AG10803 (cell line): Measurements from ENCODE around the gene SERPINA4.

Experiments
- DNase-seq: peaks from one replicate; pipeline ENCODE4 v3.0.0; 2010; ENCODE audit warnings: low read depth
- H3K4me3 ChIP-seq: 2 replicates; pipeline ENCODE4 v1.5.1; 2011; ENCODE audit warnings: mild to moderate bottlenecking, low read length, control low read depth
- TF ChIP-seq, protein P1 (sequence below): conservative IDR thresholded peaks from 2 replicates; pipeline ENCODE4 v1.5.1; 2011; ENCODE audit warnings: mild to moderate bottlenecking, low read length, control low read depth, inconsistent platforms

SERPINA4 gene

DNA sequence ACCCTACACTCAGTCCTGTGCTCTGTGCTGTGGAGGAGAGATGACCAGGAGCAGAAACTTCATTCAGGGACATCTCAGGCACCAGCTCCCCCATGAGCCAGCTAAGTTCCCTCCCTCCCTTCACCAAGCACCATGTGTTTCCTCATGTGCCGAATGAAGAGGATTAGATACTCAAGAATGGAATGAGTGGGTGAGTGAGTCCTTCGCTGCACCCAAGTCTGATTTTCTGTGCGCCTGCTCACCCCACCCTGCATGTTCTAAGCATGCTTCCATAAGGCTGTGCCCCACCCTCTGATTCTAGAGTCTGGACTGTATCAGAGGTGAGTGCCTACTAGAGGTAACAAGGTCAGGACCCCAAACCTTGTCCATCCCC, 32.1 kb downstream of the SERPINA4 start:
- TF ChIP-seq, protein P1, sequence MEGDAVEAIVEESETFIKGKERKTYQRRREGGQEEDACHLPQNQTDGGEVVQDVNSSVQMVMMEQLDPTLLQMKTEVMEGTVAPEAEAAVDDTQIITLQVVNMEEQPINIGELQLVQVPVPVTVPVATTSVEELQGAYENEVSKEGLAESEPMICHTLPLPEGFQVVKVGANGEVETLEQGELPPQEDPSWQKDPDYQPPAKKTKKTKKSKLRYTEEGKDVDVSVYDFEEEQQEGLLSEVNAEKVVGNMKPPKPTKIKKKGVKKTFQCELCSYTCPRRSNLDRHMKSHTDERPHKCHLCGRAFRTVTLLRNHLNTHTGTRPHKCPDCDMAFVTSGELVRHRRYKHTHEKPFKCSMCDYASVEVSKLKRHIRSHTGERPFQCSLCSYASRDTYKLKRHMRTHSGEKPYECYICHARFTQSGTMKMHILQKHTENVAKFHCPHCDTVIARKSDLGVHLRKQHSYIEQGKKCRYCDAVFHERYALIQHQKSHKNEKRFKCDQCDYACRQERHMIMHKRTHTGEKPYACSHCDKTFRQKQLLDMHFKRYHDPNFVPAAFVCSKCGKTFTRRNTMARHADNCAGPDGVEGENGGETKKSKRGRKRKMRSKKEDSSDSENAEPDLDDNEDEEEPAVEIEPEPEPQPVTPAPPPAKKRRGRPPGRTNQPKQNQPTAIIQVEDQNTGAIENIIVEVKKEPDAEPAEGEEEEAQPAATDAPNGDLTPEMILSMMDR, result no peak
- no peak overlapping the region for H3K4me3 ChIP-seq
- DNase-seq, result no peak

DNA sequence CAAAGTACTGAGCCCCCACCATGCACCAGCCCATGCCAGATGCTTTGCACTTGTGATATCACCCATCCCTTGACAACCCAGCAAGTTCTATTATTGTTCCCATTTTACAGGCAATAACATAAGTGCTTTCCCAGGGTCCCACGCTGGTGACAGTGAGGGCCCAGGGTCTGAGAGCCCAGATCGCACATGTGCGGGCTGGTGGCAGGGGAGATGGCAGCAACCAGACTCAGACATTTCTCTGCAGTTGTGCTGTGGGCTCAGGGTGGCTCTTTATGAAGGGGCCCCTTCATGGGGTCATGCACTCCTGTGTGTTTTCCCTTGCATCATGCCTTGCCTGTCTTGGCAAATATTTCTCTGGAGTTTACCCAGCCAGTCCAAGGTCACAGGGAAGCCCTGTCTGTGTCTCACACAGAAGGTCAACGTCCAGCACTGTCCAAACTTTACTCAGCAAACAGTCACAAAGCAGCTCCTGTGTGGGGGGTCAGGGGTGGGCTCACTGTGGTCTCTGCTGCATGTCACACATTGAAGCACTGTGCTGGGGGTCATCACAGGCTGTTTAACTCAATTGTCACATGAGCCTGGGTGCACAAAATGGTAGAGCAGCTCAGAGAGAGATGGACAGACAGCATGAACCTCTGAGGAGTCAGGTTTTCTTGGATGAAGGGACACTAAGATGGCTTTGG, 32.6 kb downstream of the SERPINA4 start:
- H3K4me3 ChIP-seq, result no peak overlapping the region
- TF ChIP-seq, protein P1, result no peak
- DNase-seq, result no peak

DNA sequence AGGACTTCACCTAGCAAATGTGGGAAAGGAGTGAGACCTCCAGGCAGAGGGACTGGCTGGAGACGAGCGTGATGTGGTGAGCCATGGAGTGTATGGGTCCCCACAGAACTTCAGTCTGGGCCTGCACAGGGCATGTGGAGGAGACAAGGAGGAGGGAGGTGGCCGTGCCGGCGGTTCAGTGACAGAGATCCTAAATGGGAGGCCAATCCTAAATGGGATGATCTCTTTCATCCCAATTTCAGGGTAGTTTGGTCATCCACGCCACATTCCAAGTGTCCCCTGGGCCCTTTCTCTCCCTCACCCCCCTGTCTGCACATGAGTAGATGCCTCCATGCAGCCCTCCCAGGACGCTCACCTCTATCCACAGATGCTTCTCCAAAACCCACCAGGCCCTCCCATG, 33.2 kb downstream of the SERPINA4 start:
- TF ChIP-seq, protein P1, result no peak
- DNase-seq, result no peak
- H3K4me3 ChIP-seq, result no peak overlapping the region

DNA sequence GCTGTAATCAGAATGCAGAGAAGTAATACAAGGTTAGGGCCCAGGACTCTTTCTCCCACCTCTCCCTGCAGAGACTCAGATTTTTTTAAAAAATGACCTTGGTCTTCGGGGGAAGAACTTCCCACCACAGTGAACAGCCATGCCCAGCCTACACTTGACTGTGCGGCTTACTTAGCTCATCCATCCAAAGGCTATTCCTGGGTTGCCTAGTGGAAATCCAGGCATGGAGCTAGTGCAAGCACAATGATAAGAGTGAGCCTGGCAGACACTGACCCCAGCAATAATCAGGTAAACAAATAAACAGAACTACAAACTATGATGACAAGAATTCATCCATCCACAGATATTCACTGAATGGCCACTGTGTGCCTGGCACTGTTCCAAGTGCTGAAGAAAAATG, 34.7 kb downstream of the SERPINA4 start:
- DNase-seq, result no peak
- TF ChIP-seq, protein P1, result no peak
- no peak overlapping the region for H3K4me3 ChIP-seq

DNA sequence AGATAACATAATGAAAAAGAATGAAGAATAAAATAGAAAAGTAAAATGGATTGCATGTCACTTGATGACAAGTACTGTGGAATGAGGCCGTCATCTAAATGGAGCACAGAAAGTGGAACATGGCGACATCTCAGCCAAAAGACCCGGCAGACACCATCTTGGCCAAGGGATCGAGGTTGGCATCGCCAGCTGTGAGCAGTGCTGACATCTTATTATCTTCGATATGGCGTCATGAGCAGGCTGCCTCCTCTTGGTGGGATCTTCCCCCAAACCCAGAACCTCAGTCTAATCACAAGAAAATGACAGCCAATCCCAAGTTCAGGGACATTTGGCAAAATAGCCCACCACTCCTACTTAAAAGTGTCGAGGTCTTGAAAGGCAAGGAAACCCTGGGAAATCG, 35.1 kb downstream of the SERPINA4 start:
- no peak for DNase-seq
- TF ChIP-seq, protein P1, result no peak
- no peak overlapping the region for H3K4me3 ChIP-seq

DNA sequence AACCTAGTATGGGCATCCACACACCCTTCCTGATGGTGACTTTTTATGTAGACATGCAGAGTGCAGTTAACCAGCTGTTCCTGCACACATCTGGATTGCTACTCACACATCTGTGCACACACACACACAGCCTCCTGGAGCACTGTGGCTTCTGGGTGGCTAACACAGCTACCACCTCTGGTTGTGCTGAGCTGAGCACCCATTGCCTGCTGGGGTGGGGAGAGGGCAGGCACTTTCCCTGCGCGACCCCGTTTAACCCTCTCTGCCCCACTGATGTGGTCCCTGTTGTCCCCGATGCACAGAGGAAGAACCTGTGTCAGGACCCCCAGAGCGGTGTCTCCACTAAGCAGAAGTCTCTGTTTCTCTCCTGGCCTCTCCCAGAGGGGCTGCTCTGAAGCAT, 36.5 kb downstream of the SERPINA4 start:
- DNase-seq, result no peak
- H3K4me3 ChIP-seq, result no peak overlapping the region
- TF ChIP-seq, protein P1, result no peak

DNA sequence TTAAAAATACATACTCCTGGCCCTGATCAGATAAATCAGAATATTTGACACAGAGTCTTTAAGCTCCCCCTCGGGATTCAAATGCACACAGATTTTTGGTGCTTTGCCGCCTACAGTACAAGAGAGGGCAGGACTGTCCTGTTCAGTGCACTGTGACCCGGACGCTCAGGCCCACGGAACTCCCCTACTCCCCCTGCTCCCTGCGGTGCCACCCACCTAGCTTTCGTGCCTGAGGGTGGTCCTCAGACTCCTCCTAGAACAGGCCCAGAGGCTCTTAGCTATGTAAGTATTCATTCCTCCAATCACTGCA, 37.2 kb downstream of the SERPINA4 start:
- no peak overlapping the region for H3K4me3 ChIP-seq
- TF ChIP-seq, protein P1, result no peak
- DNase-seq, result no peak
